ENCODE measurements around the gene DIAPH3. TPM values are rescaled to one million over a fixed set of nuclear protein-coding genes. Genes with fewer than 3 reads are reported as not detected.

The DIAPH3 gene
- total and polyA plus RNA-seq, 2 donors (not counting 1 experiment from before 2014, with no cell fraction given) = 0.03 to 0.10 TPM

DNA sequence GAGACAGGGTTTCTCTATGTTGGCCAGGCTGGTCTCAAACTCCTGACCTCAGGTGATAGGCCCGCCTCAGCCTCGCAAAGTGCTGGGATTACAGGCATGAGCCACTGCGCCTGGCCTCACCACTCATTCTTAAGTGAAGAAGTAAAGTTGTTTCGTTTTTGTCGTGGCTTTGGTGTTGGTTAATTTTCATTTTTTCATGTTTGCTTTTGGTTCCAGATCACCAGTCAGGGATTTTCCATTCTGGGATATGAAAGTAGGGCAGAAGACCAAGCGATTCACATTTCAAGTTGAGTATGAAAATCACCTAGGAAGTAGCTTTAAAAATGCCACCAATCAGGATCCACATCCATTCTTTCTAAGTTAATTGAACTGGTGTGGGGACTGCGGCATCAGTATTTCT is 289.9 kb downstream of the DIAPH3 start:
- H3K27ac Mint-ChIP-seq = no peak overlapping the region
- CTCF ChIA-PET = no interaction called here

GRCh38 chr13:59873309-59873708 is 290.4 kb downstream of the DIAPH3 start:
- no peak overlapping the region for H3K4me3 ChIP-seq (ENCODE audit: control extremely low read depth in 1 of 5, extremely low read depth in 1 of 5, insufficient read depth in 1 of 5, low read depth in 2 of 5, low read length in 4 of 5)
- no peak for DNase-seq
- no peak for TF ChIP-seq CTCF (IDR thresholded peaks at IDR 0.05)
- TF ChIP-seq EZH2 (IDR thresholded peaks at IDR 0.05; ENCODE audit: borderline replicate concordance, insufficient read depth, low read depth, low read length, poor library complexity, severe bottlenecking) = no peak
- CTCF ChIA-PET = no interaction called here
- H2AFZ ChIP-seq (ENCODE audit: insufficient read depth, low read depth, low read length, poor library complexity, severe bottlenecking) = no peak overlapping the region
- no peak for ATAC-seq (ENCODE audit: low read depth)
- no peaks in the 10 kb centered on the region for H3K9me3 ChIP-seq (ENCODE audit: control extremely low read depth in 1 of 3, control insufficient read depth in 2 of 3, insufficient read depth in 1 of 3, low read length in 2 of 3)
- 80% methylated on average over 1 of the region's 3 CpGs for WGBS (ENCODE audit: insufficient coverage)
- H3K36me3 ChIP-seq (replicated peaks in 1 of 2; ENCODE audit: control extremely low read depth in 1 of 2, control insufficient read depth in 1 of 2, extremely low read depth in 1 of 2, insufficient read depth in 2 of 2, low read length in 1 of 2) = no peaks in the 10 kb centered on the region
- Mint-ChIP-seq H3K4me3 (no peak overlapping the region), H3K4me1 (no peaks in the 10 kb centered on the region), H3K27me3 (no peaks in the 10 kb centered on the region), H3K9me3 (ENCODE audit: insufficient read depth) (no peaks in the 10 kb centered on the region), H3K27ac (no peak overlapping the region)
- no peaks in the 10 kb centered on the region for H3K27me3 ChIP-seq (replicated peaks in 1 of 4; ENCODE audit: control extremely low read depth in 1 of 4, control insufficient read depth in 3 of 4, insufficient read depth in 4 of 4, low read length in 3 of 4)
- H3K4me2 ChIP-seq (replicated peaks; ENCODE audit: low read depth, low read length, poor library complexity, severe bottlenecking) = no peak overlapping the region
- no peak overlapping the region for H3K27ac ChIP-seq (ENCODE audit: low read length in 2 of 2)
- POLR2A ChIA-PET = no interaction called here
- H3K9ac ChIP-seq (ENCODE audit: low read length) = no peak overlapping the region
- intact Hi-C loops (cut with micrococcal nuclease) = no loop called here
- H3K79me2 ChIP-seq (ENCODE audit: control insufficient read depth, insufficient read depth, low read length) = no peaks in the 10 kb centered on the region
- H3K4me1 ChIP-seq (ENCODE audit: control insufficient read depth in 2 of 2, insufficient read depth in 2 of 2, low read length in 2 of 2) = no peaks in the 10 kb centered on the region
- H4K20me1 ChIP-seq (ENCODE audit: control insufficient read depth, insufficient read depth, low read length, poor library complexity, severe bottlenecking) = no peaks in the 10 kb centered on the region

More for the DNA sequence above, 289.9 kb downstream of the DIAPH3 start:
- POLR2A ChIA-PET = no interaction called here
- Histone ChIP-seq H3K79me2 (ENCODE audit: control insufficient read depth, insufficient read depth, low read length) (no peaks in the 10 kb centered on the region), H3K9me3 (ENCODE audit: control extremely low read depth in 1 of 3, control insufficient read depth in 2 of 3, insufficient read depth in 1 of 3, low read length in 2 of 3) (no peaks in the 10 kb centered on the region), H2AFZ (ENCODE audit: insufficient read depth, low read depth, low read length, poor library complexity, severe bottlenecking) (no peak overlapping the region), H3K9ac (ENCODE audit: low read length) (no peak overlapping the region), H4K20me1 (ENCODE audit: control insufficient read depth, insufficient read depth, low read length, poor library complexity, severe bottlenecking) (no peaks in the 10 kb centered on the region), H3K27me3 (replicated peaks in 1 of 4; ENCODE audit: control extremely low read depth in 1 of 4, control insufficient read depth in 3 of 4, insufficient read depth in 4 of 4, low read length in 3 of 4) (no peaks in the 10 kb centered on the region), H3K27ac (ENCODE audit: low read length in 2 of 2) (no peak overlapping the region), H3K36me3 (replicated peaks in 1 of 2; ENCODE audit: control extremely low read depth in 1 of 2, control insufficient read depth in 1 of 2, extremely low read depth in 1 of 2, insufficient read depth in 2 of 2, low read length in 1 of 2) (no peaks in the 10 kb centered on the region), H3K4me3 (ENCODE audit: control extremely low read depth in 1 of 5, extremely low read depth in 1 of 5, insufficient read depth in 1 of 5, low read depth in 2 of 5, low read length in 4 of 5) (no peak overlapping the region), H3K4me2 (replicated peaks; ENCODE audit: low read depth, low read length, poor library complexity, severe bottlenecking) (no peak overlapping the region), H3K4me1 (ENCODE audit: control insufficient read depth in 2 of 2, insufficient read depth in 2 of 2, low read length in 2 of 2) (no peaks in the 10 kb centered on the region)
- TF ChIP-seq EZH2 (IDR thresholded peaks at IDR 0.05; ENCODE audit: borderline replicate concordance, insufficient read depth, low read depth, low read length, poor library complexity, severe bottlenecking) = no peak
- no peak for TF ChIP-seq CTCF (IDR thresholded peaks at IDR 0.05)
- DNase-seq = no peak
- ATAC-seq (ENCODE audit: low read depth) = no peak
- Mint-ChIP-seq H3K4me1 (no peaks in the 10 kb centered on the region), H3K9me3 (ENCODE audit: insufficient read depth) (no peaks in the 10 kb centered on the region), H3K4me3 (no peak overlapping the region), H3K27me3 (no peaks in the 10 kb centered on the region)
- intact Hi-C loops (cut with micrococcal nuclease) = no loop called here
- whole genome bisulfite sequencing (ENCODE audit: insufficient coverage) = no CpG with 5 or more reads among the region's 7 CpGs
